NB4 (cell line): ENCODE results near the gene SSBP3.
A peak's percentile ranks its signal among the peaks of the same experiment; 100 is the strongest.
"Not testable (repeated sequence)": the region's sequence is repeated elsewhere in the genome, so short reads cannot be mapped to it uniquely, and the experiment has no call there.

ENCODE experiments used
- DNase-seq: peaks from one replicate; pipeline ENCODE4 v3.0.0; 2010; ENCODE audit warnings: low read depth
- H3K4me3 ChIP-seq: one replicate; pipeline ENCODE4 v1.5.1; 2011; ENCODE audit warnings: mild to moderate bottlenecking, low read depth, low read length, moderate library complexity
- CTCF ChIP-seq: IDR thresholded peaks from one replicate; pipeline ENCODE4 v1.5.1; 2012; ENCODE audit warnings: low read depth, low read length
- MAX ChIP-seq: IDR thresholded peaks from 2 replicates; pipeline ENCODE4 v1.6.1; 2011; ENCODE audit warnings: low read depth, low read length
- MYC ChIP-seq: IDR thresholded peaks from 2 replicates; pipeline ENCODE4 v1.6.1; 2011; ENCODE audit warnings: low read depth, low read length
- POLR2A ChIP-seq: IDR thresholded peaks from 2 replicates; pipeline ENCODE4 v1.6.1; 2011; ENCODE audit warnings: mild to moderate bottlenecking; ENCODE audit not compliant: insufficient read length; ENCODE audit errors: extremely low read depth

Gene SSBP3

DNA sequence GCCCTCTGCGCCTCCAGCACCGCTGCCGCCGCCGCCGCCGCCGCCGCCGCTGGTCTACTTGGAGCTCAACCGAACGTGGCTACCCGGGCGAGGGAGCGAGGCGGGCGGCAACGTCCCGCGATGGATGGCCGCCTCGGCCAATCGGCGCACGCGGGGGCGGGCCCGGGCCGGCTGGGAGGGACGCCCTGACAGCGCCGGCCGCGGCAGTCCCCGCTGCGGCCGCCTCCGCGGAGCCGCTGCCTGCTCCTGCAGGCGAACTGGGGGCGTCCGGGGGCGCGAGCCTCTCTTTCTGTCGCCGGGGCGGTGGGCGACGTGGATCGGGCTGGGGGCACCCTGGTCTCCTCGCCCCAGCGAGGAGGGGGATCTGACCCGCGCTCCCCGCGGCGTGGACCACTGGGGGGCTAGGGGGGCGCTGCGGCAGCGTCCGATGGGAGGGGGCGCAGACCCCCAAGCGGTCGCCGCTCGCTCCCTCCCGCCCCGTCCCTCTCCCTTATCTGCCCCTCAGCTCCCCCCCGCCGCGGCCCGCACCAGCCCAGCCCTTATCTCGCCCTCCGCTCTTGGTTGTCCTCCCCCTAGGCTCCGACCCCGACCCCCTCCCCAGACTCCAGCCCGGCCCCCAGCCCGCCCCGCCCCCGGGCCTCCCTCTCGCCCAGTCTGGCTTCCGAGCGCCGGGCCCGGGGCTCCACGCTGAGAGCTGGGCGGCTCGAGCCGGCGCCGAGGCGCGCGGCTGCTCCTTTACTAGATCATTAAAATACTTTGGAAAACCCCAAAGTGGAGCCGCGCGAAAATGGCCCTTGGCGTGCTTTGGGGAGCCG lies at the start of gene SSBP3:
Gene SSBP3, minus strand, starts transcription at position 56 of the 815 bp plus-strand sequence.
- DNase-seq, result peak; percentile 96
- TF ChIP-seq POLR2A, result peak; percentile 43
- TF ChIP-seq MYC, result no peak
- peak within 1 kb of the TSS; percentile 65 for H3K4me3 ChIP-seq

DNA sequence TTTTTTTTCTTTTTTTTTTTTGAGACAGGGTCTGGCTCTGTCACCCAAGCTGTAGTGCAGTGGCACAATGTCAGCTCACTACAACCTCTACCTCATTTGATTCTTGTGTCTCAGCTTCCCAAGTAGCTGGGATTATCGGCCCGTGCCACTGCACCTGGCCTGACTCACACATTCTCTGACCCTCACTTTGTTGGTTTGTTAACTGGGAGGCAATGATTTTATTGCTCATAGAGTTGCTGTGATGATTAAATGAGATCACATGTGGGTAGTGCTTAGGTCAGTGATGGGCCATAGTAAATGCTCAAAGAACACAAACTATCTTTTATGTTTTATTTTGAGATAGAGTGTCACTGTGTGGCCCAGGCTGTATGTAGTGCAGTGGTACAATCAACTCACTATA lies 47.3 kb upstream of the SSBP3 start:
- TF ChIP-seq MAX (no peak), CTCF (no peak), MYC (no peak), POLR2A (no peak)
- DNase-seq, result no peak
- no peak overlapping the region for H3K4me3 ChIP-seq

- H3K4me3 ChIP-seq, result no peak overlapping the region
- TF ChIP-seq MYC, result no peak
- TF ChIP-seq MAX, result 0 out of 2 replicates have a peak, but pooled peaks have one; percentile 4
- TF ChIP-seq CTCF, result no peak
Measured at GRCh38 chr1:54453022-54453421, 46.8 kb upstream of the SSBP3 start.

GRCh38 chr1:54449431-54449830 lies 43.2 kb upstream of the SSBP3 start:
- DNase-seq, H3K4me3 ChIP-seq: not testable (repeated sequence)

More at GRCh38 chr1:54453022-54453421, 46.8 kb upstream of the SSBP3 start:
- peak; percentile 43 for DNase-seq

GRCh38 chr1:54448801-54449200 lies 42.6 kb upstream of the SSBP3 start:
- not testable (repeated sequence) for DNase-seq, H3K4me3 ChIP-seq

- DNase-seq, H3K4me3 ChIP-seq: not testable (repeated sequence)
Measured at GRCh38 chr1:54447081-54447480, 40.9 kb upstream of the SSBP3 start.

- TF ChIP-seq MAX (no peak), CTCF (no peak), MYC (no peak), POLR2A (no peak)
- DNase-seq, result no peak
Measured at GRCh38 chr1:54442185-54442584, 36.0 kb upstream of the SSBP3 start.

DNA sequence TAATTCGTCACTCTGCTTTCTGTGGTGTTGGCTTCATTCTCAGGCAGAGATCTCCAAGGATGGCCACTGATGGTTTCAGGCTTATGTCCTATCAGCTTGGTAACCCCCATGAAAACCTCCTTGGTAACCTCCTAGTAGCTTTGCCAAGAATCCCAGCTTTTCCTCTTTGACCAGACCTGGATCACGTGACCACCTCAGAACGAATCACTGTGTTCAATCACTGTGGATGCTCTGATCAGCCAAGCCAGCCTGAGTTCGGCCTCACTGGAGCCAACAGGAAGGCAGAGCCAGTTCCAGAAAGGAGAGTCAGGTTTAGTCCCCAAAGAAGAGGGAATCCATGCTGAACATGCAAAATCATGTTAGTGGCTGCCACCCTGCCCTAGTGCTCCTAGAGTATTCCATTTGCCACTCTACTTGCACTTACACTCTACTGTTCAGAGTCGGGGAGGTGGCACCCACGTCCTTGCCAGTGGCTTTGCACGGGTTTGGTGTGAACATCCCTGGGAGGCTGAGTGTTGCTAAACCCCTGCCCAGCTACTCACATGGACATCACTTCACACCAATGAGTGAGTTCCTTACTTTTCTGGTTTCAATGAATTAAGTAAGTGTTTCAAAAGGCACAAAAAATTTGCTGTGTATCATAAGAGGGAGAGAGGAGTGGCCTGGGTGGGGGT lies 33.5 kb upstream of the SSBP3 start:
- TF ChIP-seq POLR2A (no peak), CTCF (no peak), MYC (no peak), MAX (no peak)
- no peak for DNase-seq

More at GRCh38 chr1:54442185-54442584, 36.0 kb upstream of the SSBP3 start:
- no peak overlapping the region for H3K4me3 ChIP-seq

More for the DNA sequence above, 33.5 kb upstream of the SSBP3 start:
- no peak overlapping the region for H3K4me3 ChIP-seq
